ENCODE results near the gene GPR107.

GRCh38 chr9:130053109-130053503 is 600 bp upstream of the GPR107 start:
- no peak for TF ChIP-seq SUZ12 (IDR thresholded peaks at IDR 0.05; ENCODE audit: extremely low read depth, insufficient read depth, insufficient read length)
- TF ChIP-seq ZNF274 (IDR thresholded peaks at IDR 0.05; ENCODE audit: low read depth, low read length), result no peak
- TF ChIP-seq YY1 (IDR thresholded peaks at IDR 0.05; ENCODE audit: insufficient read depth, insufficient read length), result no peak

Data from NT2/D1 (cell line).